Measurements from ENCODE around the gene GAPDH. TPM values are rescaled to one million over a fixed set of nuclear protein-coding genes. Genes with fewer than 3 reads are reported as not detected.

Gene GAPDH
- total RNA-seq, 1 donor from 2014 or later = 2,078 TPM

DNA sequence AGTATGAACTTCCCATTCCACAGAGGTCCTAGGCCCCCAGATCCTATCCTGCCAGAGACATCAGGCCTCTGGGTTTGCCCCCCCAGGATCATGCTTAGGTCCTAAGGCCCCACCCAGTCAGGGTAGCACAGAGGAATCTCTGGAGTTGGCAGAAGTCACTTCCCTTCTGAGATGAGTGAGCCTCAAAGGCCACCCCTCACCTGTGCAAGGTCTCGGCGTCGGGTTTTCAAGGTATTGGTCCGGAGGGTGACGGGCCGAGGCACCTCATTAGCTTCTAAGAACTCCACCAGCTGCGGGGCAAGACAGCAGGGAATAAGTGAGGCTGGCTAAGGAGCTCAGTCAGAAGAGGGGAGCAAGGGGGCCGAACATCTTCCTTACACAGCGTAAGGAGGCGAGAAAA lies 28.6 kb downstream of the GAPDH start:
- Mint-ChIP-seq H3K27ac (no peak overlapping the region), H3K9me3 (no peaks in the 10 kb centered on the region), H3K27me3 (ENCODE audit: low read depth) (no peaks in the 10 kb centered on the region), H3K4me3 (no peak overlapping the region), H3K36me3 (peaks cover 32% of the 10 kb centered on the region), H3K4me1 (peaks cover 10% of the 10 kb centered on the region)
- no peak for DNase-seq (ENCODE audit: low spot score in 2 of 2, unreplicated experiment in 2 of 2)
- TF ChIP-seq CTCF (IDR thresholded peaks at IDR 0.05; ENCODE audit: unreplicated experiment) = no peak

- peaks cover 14% of the 10 kb centered on the region for H3K4me1 Mint-ChIP-seq
- peak in 1 of 2 experiments; percentile 66 for DNase-seq (ENCODE audit: low spot score in 2 of 2, unreplicated experiment in 2 of 2)
- peaks cover 32% of the 10 kb centered on the region for H3K36me3 Mint-ChIP-seq
- no peaks in the 10 kb centered on the region for H3K9me3 Mint-ChIP-seq
- no peak overlapping the region for H3K27ac Mint-ChIP-seq
- H3K4me3 Mint-ChIP-seq = no peak overlapping the region
- peak; percentile 85 for TF ChIP-seq CTCF (IDR thresholded peaks at IDR 0.05; ENCODE audit: unreplicated experiment)
- H3K27me3 Mint-ChIP-seq (ENCODE audit: low read depth) = no peaks in the 10 kb centered on the region
These were observed 29.2 kb downstream of the GAPDH start for GRCh38 chr12:6563448-6564050.

GRCh38 chr12:6567112-6567670 lies 32.9 kb downstream of the GAPDH start:
- Mint-ChIP-seq H3K27ac (peak overlapping the region; percentile 99), H3K4me3 (peak overlapping the region; percentile 98), H3K9me3 (no peaks in the 10 kb centered on the region), H3K27me3 (ENCODE audit: low read depth) (no peaks in the 10 kb centered on the region), H3K36me3 (peaks cover 40% of the 10 kb centered on the region), H3K4me1 (peaks cover 14% of the 10 kb centered on the region)
- no peak for DNase-seq (ENCODE audit: low spot score in 2 of 2, unreplicated experiment in 2 of 2)
- no peak for TF ChIP-seq CTCF (IDR thresholded peaks at IDR 0.05; ENCODE audit: unreplicated experiment)

DNA sequence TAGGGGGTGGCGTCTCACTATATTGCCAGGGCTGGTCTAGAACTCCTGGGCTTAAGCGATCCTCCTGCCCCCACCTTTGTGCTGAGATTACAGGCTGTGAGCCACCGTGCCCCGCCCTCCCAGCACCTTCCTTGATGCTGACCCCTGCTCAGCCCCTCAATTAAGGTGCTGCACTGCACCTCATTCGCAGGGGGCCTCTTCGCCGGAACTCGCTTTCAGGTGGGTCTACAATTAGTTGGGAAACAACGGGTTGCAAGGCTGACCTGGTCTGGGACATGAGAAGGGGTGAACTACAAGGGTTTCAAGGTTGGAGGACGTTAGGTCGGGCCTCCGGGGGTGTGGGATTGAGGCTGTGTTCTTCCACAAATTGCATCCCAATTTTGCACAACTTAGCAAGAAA lies 35.0 kb downstream of the GAPDH start:
- H3K27me3 Mint-ChIP-seq (ENCODE audit: low read depth) = no peaks in the 10 kb centered on the region
- H3K4me1 Mint-ChIP-seq = peaks cover 14% of the 10 kb centered on the region
- peaks cover 44% of the 10 kb centered on the region for H3K36me3 Mint-ChIP-seq
- H3K27ac Mint-ChIP-seq = peak overlapping the region; percentile 50
- peak overlapping the region; percentile 98 for H3K4me3 Mint-ChIP-seq
- TF ChIP-seq CTCF (IDR thresholded peaks at IDR 0.05; ENCODE audit: unreplicated experiment) = no peak
- no peaks in the 10 kb centered on the region for H3K9me3 Mint-ChIP-seq
- DNase-seq (ENCODE audit: low spot score in 2 of 2, unreplicated experiment in 2 of 2) = no peak

DNA sequence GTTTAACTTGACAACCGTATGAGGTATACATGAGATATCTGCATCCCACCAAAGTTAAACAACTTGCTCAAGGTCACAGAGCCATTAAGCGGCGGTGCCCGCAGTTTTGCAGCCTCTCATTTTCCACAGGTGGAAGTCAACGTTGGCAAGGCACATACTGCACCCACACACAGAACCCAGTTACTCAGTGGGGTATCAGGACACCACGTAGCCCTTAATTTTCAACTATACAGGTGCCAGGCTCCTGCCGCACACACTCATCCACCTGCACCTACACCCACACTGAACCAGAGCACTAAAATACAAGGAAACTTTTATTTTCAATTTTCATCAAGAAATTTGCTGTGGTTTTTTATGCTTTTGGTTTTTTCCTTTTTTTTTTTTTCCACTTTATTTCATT lies 35.5 kb downstream of the GAPDH start:
- peak overlapping the region; percentile 98 for H3K4me3 Mint-ChIP-seq
- TF ChIP-seq CTCF (IDR thresholded peaks at IDR 0.05; ENCODE audit: unreplicated experiment) = no peak
- H3K27me3 Mint-ChIP-seq (ENCODE audit: low read depth) = no peaks in the 10 kb centered on the region
- no peaks in the 10 kb centered on the region for H3K9me3 Mint-ChIP-seq
- peaks cover 14% of the 10 kb centered on the region for H3K4me1 Mint-ChIP-seq
- peak overlapping the region; percentile 25 for H3K27ac Mint-ChIP-seq
- peaks cover 45% of the 10 kb centered on the region for H3K36me3 Mint-ChIP-seq
- DNase-seq (ENCODE audit: low spot score in 2 of 2, unreplicated experiment in 2 of 2) = no peak

All from mesothelial cell of epicardium (in vitro differentiated cells).